Stimulated activated CD4-positive, alpha-beta T cell treated with anti-CD3 and anti-CD28 coated beads, Interleukin-1b, Interleukin-23, amount 100 ng/mL, for 24 hours (primary cell): ENCODE measurements around the gene MOCS1.

ENCODE experiments used
- DNase-seq, 4 experiments: peaks; one replicate each; pipeline ENCODE4 v3.0.0-alpha.2; 2020; ENCODE audit warnings: low read depth in 4 of 4, low spot score in 1 of 4

MOCS1 gene

GRCh38 chr6:39881851-39882530 lies 52.3 kb downstream of the MOCS1 start:
- DNase-seq = no peak

DNA sequence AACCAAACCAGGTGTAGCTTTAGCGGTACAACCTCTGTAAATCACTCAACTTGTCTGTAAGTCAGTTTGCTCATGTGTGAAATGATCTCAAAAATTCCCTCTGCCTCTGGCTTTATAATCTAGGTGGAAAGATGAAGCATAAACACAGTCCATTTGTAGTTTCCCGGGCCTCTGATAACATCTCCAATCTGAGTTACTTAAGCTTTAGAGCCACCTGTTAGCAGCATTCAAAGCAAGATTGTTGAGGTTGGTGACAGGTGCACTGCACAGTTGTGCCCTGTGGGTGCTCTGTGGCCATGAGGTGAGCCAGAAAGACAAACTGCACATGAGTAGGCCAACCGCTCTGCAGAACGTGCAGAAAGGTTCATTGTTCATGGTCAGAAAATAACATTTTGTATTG lies 53.7 kb downstream of the MOCS1 start:
- DNase-seq = no peak

DNA sequence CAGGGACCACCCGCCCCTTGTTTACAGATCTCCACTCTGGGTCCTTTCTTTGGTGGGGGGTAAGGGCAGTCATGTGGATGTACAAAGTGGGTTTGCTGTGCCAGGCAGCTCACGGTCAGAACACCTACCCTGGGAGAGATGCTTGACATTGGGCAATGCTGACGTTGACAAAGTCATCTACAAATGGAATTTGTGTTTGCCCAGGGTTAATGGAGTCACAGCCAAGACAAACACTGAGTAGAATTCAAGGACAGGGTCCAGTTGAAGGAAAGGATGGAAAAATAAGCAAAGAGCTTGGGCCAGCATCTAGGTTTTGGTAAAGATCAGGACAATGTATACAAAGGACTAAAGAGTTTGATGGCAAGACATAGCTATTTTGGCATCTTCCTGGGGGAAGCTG lies 54.7 kb downstream of the MOCS1 start:
- DNase-seq = no peak

DNA sequence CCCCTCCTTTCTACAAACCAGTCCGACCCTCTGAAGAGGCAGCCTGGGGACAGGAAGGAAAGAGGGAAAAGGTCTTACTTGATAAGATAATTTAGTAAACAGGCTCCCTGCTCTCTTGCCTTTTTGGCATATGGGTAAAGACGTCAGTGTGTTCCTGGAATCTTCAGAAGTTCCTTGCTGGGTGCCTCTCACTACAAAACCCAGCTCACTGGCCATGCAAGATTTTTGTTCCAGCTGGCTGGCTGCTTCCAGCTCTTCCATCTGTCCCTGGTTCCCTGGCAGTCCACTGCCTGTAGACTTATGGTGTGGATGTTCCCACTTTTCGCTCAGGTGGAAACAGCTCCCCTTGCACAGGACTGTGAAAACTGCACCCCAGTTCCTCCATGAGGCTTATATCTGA lies 57.4 kb downstream of the MOCS1 start:
- no peak for DNase-seq

GRCh38 chr6:39876111-39876510 lies 58.2 kb downstream of the MOCS1 start:
- no peak for DNase-seq

DNA sequence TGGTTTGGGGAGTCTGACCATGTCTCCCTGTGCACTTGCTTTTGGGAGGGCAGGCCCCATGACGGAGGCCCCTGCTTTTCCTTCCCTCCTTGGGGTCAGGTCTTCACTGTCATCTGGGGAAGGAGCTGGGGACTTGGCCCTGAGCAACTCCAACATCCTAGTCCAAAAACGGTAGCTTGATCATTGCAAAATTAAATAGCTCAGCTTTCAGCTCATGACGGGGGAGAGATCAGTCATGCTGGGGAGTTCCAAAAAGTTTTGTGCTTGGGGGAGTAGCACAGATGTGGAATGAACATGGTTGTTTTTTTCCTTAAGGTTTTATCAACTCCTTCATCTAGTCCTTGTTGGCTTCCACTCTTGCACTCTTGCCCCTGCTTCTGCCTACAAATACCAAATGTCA lies 60.8 kb downstream of the MOCS1 start:
- no peak for DNase-seq

GRCh38 chr6:39870950-39871349 lies 63.3 kb downstream of the MOCS1 start:
- no peak for DNase-seq

DNA sequence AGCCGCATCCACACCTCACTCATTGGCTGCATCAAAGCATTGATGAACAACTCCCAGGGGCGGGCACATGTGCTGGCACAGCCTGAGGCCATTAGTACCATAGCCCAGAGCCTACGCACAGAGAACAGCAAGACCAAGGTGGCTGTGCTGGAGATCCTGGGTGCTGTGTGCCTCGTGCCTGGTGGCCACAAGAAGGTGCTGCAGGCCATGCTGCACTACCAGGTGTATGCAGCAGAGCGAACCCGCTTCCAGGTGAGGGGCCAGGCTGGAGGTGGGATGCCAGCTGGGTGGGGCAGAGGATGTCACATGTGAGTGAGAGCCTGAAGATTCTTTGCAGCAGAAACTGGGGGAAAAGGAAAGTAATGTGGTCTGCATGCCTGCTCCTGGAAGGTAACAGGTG lies 66.7 kb downstream of the MOCS1 start:
- DNase-seq = no peak

DNA sequence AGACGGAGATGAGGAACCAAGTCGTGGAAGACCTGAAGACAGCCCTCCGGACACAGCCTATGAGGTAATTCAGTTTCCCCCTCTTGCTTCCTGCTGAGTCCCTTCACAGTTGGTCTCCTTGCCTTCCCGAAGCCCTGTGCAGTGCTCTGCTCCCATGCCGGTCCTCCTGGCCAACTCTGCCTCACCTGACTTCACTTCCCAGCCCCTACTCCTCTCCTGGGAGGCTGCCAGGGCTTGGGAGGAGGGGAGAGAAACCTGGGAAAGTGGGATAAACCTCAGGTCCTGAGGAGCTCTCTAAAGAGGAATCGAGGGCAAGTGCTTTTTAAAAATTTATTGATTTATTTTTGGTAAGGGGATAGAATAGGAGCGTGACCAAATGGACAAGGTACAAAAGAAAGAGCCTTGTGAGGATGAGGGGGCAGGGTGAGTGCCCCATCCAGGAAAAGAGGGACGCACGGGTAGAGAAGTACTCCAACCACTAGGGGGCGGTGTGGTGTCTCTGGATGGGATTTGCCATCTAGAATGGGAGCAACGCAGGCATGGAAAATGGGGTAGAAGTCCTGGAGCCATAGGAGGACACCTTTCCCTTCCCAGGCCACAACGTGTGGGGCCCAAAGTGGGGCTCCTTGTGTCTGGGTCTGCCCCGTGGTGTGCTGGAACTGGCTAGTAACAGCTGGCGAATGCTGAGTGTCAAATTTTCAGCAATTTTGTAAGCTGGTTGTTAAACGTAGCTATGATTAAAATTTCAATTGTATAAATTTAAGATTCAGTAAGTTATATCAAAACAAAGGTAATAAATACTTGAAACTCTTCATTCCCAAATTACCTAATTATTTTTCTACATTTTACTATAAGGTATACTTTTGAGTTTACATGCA lies 69.0 kb downstream of the MOCS1 start:
- DNase-seq = peak; percentile 22 to 57 (median 36)

GRCh38 chr6:39861663-39862062 lies 72.6 kb downstream of the MOCS1 start:
- no peak for DNase-seq

DNA sequence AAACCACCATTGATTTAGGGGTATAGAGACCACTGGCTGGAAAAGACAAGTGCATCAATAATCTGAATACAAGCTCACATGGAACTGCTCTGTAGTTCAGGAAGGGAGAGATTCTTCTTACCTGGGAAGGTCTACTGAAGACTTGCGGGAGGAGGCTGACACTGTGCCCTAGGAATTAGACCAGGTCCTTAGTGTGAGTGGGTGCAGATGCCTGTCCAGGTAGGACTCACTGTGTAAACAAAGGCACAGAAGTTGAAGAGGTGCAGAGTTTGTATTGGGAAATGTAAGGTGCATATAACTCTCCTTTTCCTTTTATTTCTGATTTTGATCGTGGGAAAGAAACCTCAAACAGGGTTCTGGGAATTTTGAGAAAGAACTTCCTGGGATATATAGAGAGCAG lies 75.2 kb downstream of the MOCS1 start:
- no peak for DNase-seq

- no peak for DNase-seq
Measured at GRCh38 chr6:39855356-39855995, 78.8 kb downstream of the MOCS1 start.
